AG09309 (cell line): Measurements from ENCODE around the gene METAP1.
A peak's percentile ranks its signal among the peaks of the same experiment; 100 is the strongest.

ENCODE experiments used
- DNase-seq: peaks from one replicate; pipeline ENCODE4 v3.0.0-alpha.2; 2010; ENCODE audit warnings: low read depth
- H3K4me3 ChIP-seq: 2 replicates; pipeline ENCODE4 v1.5.1; 2011; ENCODE audit warnings: mild to moderate bottlenecking, low read depth, low read length, moderate library complexity; ENCODE audit not compliant: control insufficient read depth
- CTCF ChIP-seq: IDR thresholded peaks from 2 replicates; pipeline ENCODE4 v1.5.1; 2011; ENCODE audit warnings: mild to moderate bottlenecking, low read depth, low read length, inconsistent platforms; ENCODE audit not compliant: insufficient read depth, control insufficient read depth; ENCODE audit errors: missing control alignments

Gene METAP1

GRCh38 chr4:98996765-98997068 lies 1.2 kb downstream of the METAP1 start:
- TF ChIP-seq CTCF, result no peak
- no peak for DNase-seq
- peak overlapping the region; percentile 81 for H3K4me3 ChIP-seq

- no peak for TF ChIP-seq CTCF
- no peak overlapping the region for H3K4me3 ChIP-seq
- no peak for DNase-seq
Measured at GRCh38 chr4:98997166-98997565, 1.6 kb downstream of the METAP1 start.

DNA sequence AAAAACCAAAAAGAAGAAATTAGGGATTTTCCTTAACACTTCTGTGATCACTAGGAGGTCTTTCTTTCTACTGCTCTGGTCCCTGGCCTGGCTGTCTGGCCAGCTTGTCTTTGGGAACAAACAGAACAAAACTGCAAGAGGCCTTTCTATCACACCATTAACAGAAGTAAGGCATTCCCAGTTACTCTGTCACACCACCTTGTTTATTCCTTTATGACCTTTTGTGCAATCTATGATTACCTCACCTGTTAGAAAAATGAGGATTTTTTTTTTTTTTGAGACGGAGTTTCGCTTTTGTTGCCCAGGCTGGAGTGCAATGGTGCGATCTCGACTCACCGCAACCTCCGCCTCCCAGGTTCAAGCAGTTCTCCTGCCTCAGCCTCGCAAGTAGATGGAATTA lies 3.0 kb downstream of the METAP1 start:
- TF ChIP-seq CTCF, result no peak
- no peak for DNase-seq
- no peak overlapping the region for H3K4me3 ChIP-seq

- no peak overlapping the region for H3K4me3 ChIP-seq
- no peak for TF ChIP-seq CTCF
- no peak for DNase-seq
Measured at GRCh38 chr4:99002279-99002678, 6.8 kb downstream of the METAP1 start.

DNA sequence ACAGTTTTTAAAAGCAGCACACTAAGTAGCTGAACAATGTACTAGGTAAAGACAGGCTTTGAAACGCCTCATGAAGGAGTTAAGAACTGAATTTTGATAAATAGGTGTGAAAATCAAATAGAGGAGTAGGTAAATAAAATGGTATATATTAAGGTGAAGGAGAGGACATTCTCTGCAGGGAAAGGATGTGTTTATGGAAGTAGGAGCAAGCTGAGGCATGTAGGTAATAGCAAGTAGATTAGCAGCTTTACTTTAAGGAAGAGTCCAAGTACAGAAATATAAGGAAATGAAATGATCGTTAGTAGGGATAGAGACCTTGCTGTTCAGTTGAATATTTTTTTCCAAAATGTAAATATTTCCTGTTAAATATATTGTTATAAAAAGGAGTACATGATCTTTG lies 12.5 kb downstream of the METAP1 start:
- no peak for DNase-seq
- no peak for TF ChIP-seq CTCF
- H3K4me3 ChIP-seq, result no peak overlapping the region

DNA sequence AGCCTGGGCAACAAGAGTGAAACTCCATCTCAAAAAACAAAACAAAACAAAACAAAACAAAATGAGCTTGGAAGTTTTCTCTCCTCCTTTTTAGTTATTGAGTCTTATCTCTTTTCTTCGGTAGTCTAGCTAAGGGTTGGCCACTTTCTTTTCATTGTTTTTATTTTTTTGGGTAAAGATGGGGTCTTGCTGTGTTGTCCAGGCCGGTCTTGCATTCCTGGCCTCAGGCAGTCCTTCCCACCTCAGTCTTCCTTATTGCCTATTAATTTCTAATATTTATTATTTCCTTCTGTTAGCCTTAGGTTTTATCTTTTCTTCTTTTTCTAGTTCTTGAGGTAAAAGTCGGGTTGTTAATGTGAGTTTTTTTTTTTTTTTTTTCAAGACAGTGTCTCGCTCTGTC lies 16.4 kb downstream of the METAP1 start:
- no peak for DNase-seq
- no peak for TF ChIP-seq CTCF
- H3K4me3 ChIP-seq, result no peak overlapping the region

DNA sequence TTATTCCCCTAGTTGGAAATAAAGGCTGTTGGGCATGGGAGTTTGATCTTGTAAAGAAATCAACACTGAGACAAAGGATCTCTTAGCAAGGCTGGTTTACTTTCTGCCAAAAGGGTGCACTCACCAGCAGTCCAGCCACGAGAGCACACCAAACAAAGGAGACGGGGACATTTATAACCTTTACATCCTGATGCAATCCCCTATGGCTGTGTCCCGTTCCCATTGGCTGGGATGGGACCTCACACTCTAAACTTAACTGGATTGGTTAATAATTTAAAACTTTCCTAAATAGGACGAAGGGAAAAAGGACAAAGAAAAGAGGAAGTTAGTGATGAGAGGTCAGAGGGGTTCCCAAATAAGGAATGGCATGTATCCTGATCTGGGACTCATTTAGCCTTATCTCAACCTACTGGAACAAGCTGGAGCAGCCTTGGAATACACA lies 17.9 kb downstream of the METAP1 start:
- no peak for TF ChIP-seq CTCF
- no peak overlapping the region for H3K4me3 ChIP-seq
- no peak for DNase-seq
